ENCODE results near the gene FXYD4.
"Not testable (repeated sequence)": the region's sequence is repeated elsewhere in the genome, so short reads cannot be mapped to it uniquely, and the experiment has no call there.

The FXYD4 gene

DNA sequence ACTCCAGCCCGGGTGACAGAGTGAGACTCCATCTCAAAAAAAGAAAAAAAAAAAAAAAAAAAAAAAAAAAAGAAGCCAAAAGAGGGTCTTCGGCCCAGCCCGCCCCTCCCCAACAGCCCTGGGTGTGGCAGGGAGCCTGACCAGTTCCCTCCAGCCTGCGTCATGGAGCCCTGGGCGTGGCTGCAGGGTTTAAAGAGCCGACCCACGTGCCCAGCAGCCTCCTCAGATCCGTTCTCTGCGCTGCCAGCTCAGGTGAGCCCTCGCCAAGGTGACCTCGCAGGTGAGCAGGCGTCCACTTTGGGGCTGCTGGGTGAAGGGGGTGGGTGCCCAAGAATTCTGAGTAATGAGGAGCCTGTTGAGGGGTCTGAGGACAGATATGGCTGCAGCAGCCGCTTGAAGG is at the start of gene FXYD4:
FXYD4 (plus strand) TSS at position 219 of the 400 bp plus-strand sequence. CDS start 2,111 bp downstream, outside the sequence.
- no peak for DNase-seq

DNA sequence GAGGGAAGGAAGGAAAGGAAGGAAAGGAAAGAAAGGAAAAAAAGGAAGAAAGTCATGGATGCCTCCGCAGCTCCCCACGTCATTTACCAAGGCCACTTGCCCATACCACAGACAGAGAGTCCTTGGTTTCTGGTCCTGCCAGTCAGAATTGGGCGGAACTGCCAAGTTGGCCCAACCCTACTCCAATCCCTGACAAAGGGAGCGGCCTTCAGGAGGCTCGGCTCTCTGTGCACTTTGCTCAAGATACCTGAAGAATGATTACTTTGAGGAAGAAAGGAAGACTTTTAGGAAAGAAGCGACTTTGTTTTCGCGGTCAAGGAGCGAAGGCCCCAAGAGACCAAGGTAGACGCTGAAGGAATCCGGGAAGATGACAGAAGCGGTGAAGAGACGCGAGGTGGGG is 49.1 kb upstream of the FXYD4 start:
- no peak for DNase-seq

DNA sequence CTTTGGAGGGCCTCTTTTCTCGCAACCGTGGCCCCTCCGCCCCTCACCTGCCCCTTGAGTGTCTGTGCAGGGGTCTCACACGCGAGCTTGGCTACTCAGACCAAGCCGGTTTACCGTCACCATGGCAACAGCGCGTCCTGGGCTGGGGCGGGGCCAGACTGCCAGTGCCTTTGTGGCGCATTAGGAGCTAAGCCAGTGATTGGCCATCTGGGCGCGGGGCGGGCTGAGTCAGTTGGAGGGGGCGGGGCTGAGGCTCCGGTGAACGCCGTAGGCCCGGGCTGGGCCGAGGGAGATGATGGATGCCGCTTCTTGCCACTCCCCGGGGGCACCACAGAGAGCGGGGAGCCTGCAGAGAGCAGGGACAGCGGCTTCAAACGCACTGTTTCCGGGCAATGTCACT is 48.7 kb upstream of the FXYD4 start:
- peak in 1 of 2 experiments; percentile 1 for DNase-seq

DNA sequence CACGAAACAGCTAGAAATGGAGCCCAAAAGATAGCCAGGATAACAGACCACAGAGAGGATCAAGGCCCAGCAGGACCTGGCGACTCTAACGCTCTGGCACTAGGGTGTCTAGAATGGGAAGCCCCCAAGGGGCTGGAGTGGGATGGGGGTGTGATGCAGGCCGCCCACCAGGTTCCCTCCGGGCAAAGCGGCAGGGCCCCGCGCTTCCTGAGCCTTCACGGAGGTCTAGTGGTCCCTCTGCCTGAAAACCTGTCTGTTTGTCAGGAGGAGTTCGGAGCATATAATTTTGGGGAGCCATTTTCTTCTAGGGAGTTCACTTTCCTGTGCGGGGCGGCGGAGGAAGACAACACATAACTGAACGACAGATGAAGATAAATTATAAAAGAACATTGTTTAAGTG is 48.2 kb upstream of the FXYD4 start:
- DNase-seq = no peak

DNA sequence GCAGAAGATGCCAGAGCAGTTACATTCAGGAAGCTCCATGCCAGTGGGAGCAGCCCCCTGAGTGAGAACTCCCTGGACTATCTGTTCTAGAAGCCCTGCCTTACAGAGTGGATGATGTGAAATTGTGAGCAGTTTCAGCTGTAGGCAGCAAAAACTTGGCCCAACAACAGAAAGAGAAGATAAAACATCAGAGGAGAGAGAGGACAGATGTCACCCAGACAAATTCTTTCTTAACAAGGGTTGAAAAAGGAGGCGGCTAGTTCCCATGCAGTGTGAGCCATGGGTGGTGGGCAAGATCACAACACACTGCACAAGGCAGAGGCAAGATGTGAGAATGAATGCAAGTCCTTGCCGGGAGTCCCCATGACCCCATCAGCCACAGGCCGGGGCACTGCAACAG is 46.6 kb upstream of the FXYD4 start:
- DNase-seq = no peak

DNA sequence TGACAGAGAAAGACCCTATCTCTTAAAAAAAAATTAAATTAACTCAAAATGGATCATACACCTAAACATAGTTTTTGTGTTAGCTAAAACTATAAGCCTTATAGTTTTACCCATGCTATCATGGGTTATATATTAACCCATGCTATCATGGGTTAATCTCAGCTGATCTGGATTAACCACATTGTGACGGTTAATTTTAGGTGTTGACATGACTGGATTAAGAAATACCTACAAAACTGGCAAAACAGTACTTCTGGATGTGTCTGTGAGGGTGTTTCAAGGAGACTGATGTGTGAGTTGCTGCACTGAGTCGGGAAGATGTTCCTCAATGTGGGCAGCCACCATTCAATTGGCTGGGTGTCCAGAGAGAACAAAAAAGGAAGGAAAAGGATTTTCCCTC is 44.3 kb upstream of the FXYD4 start:
- DNase-seq = no peak

DNA sequence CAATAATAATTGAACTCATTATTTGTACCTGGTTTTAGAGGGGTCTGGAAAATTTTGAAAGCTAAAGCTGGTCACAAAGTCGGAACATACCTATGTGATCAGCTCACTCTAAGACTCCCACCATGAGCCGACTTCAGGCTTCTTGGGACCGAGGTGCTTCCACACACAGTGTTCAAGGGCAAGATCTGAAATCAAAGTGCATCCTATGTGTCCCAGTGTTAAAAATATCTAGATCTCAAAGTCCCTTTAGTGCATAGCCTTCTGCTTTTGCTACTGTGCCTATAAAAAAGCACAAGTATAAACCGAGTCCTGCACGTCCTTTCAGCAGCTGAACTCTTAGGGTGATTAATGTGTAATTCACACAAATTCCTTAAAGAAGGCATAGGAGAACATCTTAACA is 43.5 kb upstream of the FXYD4 start:
- no peak for DNase-seq

- DNase-seq = not testable (repeated sequence)
Observed at GRCh38 chr10:43328810-43329209, 42.6 kb upstream of the FXYD4 start.

- DNase-seq = not testable (repeated sequence)
Observed at GRCh38 chr10:43329246-43329885, 42.1 kb upstream of the FXYD4 start.

DNA sequence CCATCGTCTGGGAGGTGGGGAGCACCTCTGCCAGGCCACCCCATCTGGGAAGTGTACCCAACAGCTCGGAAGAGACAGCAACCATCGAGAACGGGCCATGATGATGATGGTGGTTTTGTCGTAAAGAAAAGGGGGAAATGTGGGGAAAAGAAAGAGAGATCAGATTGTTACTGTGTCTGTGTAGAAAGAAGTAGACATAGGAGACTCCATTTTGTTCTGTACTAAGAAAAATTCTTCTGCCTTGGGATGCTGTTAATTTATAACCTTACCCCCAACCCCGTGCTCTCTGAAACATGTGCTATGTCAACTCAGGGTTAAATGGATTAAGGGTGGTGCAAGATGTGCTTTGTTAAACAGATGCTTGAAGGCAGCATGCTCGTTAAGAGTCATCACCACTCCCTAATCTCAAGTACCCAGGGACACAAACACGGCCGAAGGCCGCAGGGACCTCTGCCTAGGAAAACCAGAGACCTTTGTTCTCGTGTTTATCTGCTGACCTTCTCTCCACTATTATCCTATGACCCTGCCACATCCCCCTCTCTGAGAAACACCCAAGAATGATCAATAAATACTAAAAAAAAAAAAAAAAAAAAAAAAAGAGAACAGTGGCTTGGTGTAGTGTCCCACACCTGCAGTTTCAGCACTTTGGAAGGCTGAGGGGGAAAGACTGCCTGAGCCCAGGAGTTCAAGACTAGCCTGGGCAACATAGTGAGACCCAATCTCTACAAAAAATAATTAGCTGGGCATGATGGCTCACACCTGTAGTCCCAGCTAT is 41.2 kb upstream of the FXYD4 start:
- DNase-seq = not testable (repeated sequence)

DNA sequence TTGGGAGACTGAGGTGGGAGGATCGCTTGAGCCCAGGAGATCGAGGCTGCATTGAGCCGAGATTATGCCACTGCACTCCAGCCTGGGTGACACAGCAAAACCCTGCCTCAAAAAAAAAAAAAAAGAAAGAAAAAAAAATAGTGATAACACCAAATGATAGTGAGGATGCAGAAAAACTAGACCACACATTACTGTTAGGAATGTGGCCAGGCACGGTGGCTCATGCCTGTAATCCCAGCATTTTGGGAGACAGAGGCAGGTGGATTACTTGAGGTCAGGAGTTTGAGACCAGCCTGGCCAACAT is 40.7 kb upstream of the FXYD4 start:
- not testable (repeated sequence) for DNase-seq

DNA sequence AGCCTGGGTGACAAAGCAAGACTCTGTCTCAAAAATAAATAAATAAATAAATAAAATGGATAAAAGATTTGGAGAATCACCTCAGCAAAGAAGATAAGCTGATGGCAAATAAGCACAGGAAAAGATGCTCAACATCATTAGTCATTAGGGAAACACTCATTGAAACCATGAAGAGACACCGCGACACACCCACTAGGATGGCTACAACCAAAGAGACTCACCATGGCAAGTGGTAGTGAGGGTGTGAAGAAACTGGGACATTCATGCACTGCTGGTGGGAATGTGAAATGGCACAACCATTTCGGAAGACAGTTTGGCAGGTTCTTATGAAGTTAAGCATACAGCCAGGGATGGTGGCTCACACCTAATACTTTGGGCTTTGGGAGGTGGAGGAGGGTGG is 37.8 kb upstream of the FXYD4 start:
- no peak for DNase-seq

GRCh38 chr10:43336061-43336460 is 35.4 kb upstream of the FXYD4 start:
- no peak for DNase-seq

- no peak for DNase-seq
Observed at GRCh38 chr10:43336641-43337318, 34.7 kb upstream of the FXYD4 start.

DNA sequence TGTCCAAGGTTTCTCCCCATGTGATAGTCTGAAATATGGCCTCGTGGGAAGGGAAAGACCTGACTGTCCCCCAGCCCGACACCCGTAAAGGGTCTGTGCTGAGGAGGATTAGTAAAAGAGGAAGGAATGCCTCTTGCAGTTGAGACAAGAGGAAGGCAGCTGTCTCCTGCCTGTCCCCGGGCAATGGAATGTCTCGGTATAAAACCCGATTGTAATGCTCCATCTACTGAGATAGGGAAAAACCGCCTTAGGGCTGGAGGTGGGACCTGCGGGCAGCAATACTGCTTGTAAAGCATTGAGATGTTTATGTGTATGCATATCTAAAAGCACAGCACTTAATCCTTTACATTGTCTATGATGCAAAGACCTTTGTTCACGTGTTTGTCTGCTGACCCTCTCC is 33.9 kb upstream of the FXYD4 start:
- not testable (repeated sequence) for DNase-seq

DNA sequence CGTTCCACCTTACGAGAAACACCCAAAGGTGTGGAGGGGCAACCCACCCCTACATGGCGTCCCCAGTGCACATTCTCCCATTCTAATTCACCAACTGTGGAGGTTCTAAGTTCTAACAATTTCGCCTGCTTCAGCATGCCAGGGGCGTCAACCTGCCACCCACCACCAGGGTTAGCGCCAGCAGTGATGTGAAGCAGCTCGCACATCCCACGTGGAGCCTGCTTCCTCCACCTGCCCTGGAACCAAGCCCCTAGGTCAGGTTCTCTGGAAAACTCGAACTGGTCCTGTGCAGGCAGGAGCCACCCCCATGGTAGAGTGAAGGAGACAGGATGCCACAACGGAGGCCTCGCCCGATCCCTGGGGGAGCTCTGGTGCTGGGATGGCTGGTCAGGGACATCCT is 33.3 kb upstream of the FXYD4 start:
- no peak for DNase-seq

DNA sequence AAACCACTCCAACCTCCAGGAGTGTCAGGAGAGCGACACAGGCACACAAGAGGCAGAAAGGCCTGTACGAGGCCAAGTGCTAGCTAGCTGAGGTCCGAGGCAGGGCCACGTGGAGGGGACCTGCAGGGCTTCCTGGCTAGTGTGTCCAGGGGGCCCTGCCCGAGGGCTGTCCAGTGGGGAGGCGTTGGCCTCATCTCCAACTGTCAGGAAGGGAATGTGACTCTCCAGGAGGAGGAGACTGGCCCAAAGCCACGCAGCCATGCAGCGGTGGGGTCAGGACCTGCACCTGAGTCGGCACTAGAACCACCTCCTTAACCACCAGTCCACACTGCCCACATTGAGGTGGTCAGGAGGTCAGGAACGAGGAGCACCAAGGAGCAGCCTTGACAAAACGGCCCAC is 32.3 kb upstream of the FXYD4 start:
- DNase-seq = no peak

GRCh38 chr10:43340101-43340500 is 31.3 kb upstream of the FXYD4 start:
- DNase-seq = no peak

DNA sequence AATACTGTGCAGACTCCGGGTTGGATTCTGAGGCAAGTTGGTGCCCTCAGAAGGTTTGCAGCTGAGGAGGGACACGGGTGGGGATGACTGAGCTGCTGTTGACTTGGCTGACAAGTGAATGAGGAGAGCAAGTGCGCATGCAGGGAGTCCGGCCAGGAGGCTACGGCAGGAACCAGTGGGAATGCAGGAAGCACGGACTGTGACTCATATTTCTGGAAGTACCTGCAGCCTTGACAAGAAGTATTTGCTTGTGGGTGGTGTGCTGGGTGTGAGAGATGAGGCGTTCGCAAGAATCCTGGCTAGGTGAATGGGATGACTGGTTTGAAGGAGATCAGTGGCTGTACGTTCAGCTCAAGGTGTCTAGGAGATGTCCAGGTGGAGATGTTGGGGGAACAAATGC is 30.8 kb upstream of the FXYD4 start:
- no peak for DNase-seq

DNA sequence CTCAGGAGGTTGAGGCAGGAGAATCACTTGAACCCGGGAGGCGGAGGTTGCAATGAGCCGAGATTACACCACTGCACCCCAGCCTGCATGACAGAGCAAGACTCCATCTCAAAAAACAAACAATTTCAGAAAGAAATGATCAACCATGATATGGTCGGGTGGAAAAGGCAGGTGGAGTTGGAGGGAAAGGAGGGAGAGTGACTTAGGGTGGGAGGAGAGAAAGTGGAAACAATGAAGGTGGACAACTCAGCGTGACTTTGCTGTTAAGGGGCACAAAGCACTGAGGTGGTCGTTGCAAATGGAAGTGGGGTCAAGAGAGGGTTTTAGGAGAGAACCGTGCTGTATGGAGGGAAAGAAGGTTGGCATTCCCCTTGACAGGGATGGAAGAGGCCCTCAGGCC is 30.0 kb upstream of the FXYD4 start:
- no peak for DNase-seq

DNA sequence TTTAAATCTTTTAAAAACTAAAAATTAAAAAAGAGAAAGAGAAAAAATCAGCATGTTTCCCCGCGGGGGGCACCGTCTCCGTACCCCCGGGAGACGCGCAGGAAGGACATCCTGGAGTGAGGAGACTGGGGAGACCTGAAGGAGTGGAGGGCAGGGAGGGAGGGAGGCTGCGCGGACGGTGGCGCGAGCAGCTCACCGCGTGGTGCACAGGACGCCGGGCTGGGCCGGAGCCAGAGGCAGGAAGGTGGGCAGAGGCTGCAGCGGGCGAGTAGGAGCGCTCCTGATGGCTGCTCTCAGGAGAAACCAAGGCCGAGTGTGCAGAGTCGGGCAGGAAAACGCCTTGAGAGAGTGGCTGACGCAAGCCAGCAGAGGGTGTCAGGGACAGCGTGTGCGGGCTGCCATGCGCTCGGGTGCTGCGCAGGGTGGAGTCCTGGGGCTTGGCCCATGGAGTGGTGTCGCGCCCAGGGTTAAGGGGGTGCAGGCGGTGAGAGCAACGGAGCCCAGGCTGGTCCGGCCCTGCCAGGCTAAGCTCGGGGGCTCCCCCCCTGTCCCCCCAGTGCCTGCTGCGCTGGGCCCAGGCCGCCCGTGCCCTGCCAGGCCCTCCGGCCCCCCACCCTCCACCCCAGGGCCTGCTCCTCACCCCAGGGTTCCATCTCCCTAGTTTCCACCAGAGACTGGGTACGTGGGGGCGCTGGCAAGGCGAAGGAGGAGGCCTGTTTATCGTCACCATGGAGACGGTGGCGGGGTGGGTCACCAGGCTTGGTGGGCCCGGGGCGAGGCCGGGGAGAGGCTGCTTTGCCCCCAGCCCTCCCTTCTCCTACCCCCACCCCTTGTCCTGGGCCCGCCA is 28.9 kb upstream of the FXYD4 start:
- no peak for DNase-seq

- DNase-seq = no peak
Observed at GRCh38 chr10:43343126-43343525, 28.3 kb upstream of the FXYD4 start.

DNA sequence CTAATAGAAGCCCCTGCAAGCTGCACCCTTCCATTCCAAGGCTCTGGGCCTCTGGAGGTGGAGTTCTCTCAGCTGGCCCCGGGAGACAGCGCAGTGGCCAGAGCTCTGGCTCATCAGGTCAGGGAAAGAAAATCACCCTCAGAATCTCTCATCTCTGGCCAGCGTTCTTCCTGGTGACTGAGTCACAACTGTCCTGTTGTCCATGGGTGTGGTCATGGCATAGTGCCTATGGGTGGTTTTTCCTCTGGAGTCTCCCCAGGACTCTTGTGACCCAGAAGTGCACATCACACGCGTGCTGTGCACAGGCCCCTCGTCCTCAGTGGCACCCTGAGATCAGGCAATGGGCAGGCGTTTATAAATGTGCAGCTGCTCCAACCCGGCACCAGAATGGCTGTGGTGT is 27.4 kb upstream of the FXYD4 start:
- no peak for DNase-seq
